HL-60 (cell line): ENCODE results near the gene PDE11A.

Experiments
- DNase-seq, 2 experiments: peaks; one replicate each; pipeline ENCODE4 v3.0.0-alpha.2; 2010 to 2020; ENCODE audit warnings: low read depth in 1 of 2, low spot score in 1 of 2
- H3K27ac ChIP-seq: fragments of 250-450 bp; sonication (Bioruptor Pico); replicated peaks from 2 replicates; pipeline ENCODE4 v1.5.1; 2020; ENCODE audit warnings: mild to moderate bottlenecking, moderate library complexity
- H3K27me3 ChIP-seq: fragments of 250-450 bp; sonication (Bioruptor Pico); 2 replicates; pipeline ENCODE4 v1.5.1; 2021; ENCODE audit warnings: mild to moderate bottlenecking, moderate library complexity; ENCODE audit not compliant: insufficient read depth, poor library complexity, severe bottlenecking
- H3K4me3 ChIP-seq: replicated peaks from 2 replicates; pipeline ENCODE4 v1.5.1; 2011; ENCODE audit warnings: mild to moderate bottlenecking, control low read depth, low read length; ENCODE audit not compliant: insufficient read depth
- CTCF ChIP-seq: IDR thresholded peaks from one replicate; pipeline ENCODE4 v1.5.1; 2011; ENCODE audit warnings: low read length, control low read depth, inconsistent platforms; ENCODE audit not compliant: insufficient read depth
- GABPA ChIP-seq: IDR thresholded peaks from 2 replicates; pipeline ENCODE4 v1.6.1; 2012; ENCODE audit warnings: low read depth
- POLR2AphosphoS5 ChIP-seq: IDR thresholded peaks from 2 replicates; pipeline ENCODE4 v1.6.1; 2012; ENCODE audit warnings: low read depth
- REST ChIP-seq: IDR thresholded peaks from 2 replicates; pipeline ENCODE4 v1.6.1; 2012; ENCODE audit warnings: low read depth; ENCODE audit not compliant: insufficient replicate concordance
- SPI1 ChIP-seq: IDR thresholded peaks from 2 replicates; pipeline ENCODE4 v1.6.1; 2012; ENCODE audit warnings: low read depth, mild to moderate bottlenecking, borderline replicate concordance

The PDE11A gene

DNA sequence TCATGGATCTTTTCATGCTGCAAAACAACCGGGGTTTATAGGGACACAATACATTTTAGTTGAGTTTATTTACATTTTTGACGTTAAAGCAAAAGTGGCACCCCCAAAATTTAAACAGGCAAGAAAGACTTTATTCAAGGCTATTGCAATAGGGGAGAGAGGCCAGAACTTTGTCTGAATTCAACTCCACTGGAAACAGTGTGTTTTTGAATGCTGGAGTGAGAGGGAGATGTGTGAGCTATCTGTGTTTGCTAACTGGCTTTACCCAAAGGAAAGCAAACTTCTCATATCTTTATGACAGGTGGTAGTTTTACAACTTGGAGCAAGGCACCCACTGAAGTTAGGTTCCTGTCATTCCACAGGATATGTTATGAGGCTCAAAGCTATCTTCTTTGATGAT lies 472.6 kb downstream of the PDE11A start:
- no peaks in the 10 kb centered on the region for H3K27me3 ChIP-seq
- H3K27ac ChIP-seq, result no peak overlapping the region
- no peak for TF ChIP-seq POLR2AphosphoS5
- no peak for TF ChIP-seq GABPA
- no peak for TF ChIP-seq CTCF
- no peak for TF ChIP-seq SPI1
- TF ChIP-seq REST, result no peak
- H3K4me3 ChIP-seq, result no peak overlapping the region
- no peak for DNase-seq

GRCh38 chr2:177599139-177599688 lies 473.4 kb downstream of the PDE11A start:
- DNase-seq, result no peak
- no peak overlapping the region for H3K27ac ChIP-seq
- TF ChIP-seq CTCF (no peak), POLR2AphosphoS5 (no peak), SPI1 (no peak), REST (no peak), GABPA (no peak)
- H3K4me3 ChIP-seq, result no peak overlapping the region
- H3K27me3 ChIP-seq, result no peaks in the 10 kb centered on the region

DNA sequence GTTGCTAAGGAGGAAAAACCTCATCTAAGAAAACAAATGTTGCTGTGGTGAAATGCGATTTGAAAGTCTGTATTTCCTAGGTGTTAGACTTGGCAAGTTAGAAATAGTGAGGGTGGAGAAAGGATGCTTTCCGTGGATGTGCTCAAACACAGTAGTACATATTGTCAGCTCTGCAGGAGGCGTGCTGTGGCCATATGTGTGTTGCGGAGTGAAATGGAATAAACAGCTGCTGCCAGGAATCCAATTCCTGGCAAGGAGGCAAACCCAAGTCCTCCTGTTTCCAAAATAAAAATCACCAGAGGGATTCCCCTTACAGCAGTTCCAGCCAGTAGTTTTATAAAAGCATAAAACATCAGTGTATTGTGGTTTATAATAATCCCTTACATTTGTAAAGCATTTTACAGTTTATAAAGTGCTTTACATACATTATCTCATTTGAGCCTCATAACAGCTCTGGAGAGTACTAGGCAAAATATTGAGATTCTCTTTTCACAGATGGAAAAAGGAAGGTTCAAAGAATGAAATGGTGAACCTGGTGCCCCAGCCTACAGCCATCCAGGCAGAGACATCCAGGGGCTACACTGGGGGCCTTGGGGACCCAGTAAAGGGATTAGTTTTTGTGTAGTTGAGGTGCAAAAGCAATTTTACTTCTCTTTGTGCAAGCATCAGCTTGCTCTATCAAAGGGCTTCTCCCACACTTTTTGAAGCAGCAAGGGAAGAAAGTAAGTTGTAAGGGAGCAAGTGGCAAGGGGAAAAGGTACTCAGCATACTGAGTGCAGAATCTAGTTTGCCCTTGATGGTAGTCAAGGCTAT lies 474.0 kb downstream of the PDE11A start:
- Histone ChIP-seq H3K27me3 (no peaks in the 10 kb centered on the region), H3K4me3 (no peak overlapping the region), H3K27ac (no peak overlapping the region)
- DNase-seq, result no peak
- TF ChIP-seq GABPA, result no peak
- no peak for TF ChIP-seq CTCF
- TF ChIP-seq POLR2AphosphoS5, result no peak
- TF ChIP-seq REST, result no peak
- TF ChIP-seq SPI1, result no peak
